Endothelial cell of hepatic sinusoid (primary cell): ENCODE results near the gene ACE2.
"Not testable (repeated sequence)": the region's sequence is repeated elsewhere in the genome, so short reads cannot be mapped to it uniquely, and the experiment has no call there.

Source experiments
- in situ Hi-C: cut with HindIII; loops from 2 replicates; pipeline ENCODE4 v1.10.0; 2017; ENCODE audit warnings: low sequenced_read_pairs

Gene ACE2

DNA sequence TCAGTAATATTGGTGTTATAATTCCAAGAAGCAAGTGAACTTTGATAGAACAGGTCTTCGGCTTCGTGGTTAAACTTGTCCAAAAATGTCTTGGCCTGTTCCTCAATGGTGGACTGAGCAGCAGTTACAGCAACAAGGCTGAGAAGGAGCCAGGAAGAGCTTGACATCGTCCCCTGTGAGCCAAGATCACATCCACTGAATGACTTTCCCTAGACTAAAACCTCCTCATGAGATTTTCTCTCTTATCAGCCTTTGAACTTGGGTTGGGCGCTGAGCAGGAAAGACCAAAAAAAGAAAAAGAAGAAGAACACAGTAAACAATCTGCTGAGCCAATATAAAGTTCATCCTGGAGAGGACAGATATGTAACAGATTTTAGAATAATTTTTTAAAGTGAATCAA is at the start of gene ACE2:
Gene ACE2 (minus strand): TSS at position 216 of the 400 bp plus-strand sequence. CDS start 49 bp downstream, at position 167.
- in situ Hi-C loops: no loop called here

DNA sequence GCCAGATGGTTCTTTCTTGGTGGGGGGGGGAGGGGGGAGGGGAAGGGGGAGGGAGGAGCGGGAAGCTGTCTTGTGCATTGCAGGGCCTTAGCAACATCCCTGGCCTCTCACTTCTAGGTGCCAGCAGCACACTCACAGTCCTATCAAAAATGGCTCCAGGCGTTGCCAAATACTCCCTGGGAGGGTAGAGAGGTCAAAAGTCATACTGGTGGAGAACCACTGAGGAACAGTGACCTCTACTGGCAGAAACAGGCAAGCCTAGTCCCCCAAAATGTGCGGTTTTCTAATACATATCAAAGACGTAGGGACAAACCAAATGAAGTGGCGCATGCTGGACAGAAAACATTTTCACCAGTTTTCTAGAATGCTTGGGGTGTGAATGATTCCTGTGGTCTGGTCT is 46.8 kb upstream of the ACE2 start:
- in situ Hi-C loops: not testable (repeated sequence)

DNA sequence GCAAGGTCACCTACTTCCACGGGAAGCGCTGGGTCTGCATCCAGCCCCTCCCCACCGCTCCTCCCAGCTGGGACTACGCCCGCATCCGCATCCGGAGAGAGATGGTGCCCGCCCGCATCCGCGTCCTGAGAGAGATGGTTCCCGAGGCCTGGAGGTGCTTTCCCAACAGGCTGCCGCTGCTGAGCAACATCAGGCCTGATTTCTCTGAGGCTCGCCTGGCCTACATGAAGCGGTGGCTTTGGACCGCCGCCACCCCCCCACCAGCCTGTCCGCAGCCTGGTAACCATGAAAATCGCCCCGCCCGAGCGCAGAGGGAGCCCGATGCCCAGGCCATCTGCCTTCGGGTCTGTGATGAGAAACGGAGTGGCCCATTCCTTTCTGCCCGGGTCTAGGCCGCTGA is 45.8 kb upstream of the ACE2 start:
- in situ Hi-C loops: no loop called here

DNA sequence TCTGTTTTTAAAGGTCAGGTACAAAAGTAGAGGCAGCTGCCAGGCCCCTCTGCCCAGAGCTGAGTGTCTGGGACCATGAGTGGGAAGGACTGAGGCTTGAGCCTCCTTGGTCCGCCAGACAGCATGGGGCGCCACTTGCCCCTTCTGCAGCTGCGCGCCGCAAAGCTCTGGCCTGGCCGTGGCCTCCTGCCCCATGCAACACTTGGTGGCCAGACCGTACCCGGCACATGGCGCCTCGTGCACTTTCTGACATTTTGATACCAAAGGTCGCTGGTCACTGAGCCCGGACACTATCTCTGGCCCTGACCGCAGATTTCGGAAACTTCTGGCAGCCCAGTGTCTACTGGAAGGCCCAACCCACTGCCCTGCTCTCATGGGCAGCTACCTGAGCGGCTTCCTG is 45.3 kb upstream of the ACE2 start:
- in situ Hi-C loops: no loop called here

DNA sequence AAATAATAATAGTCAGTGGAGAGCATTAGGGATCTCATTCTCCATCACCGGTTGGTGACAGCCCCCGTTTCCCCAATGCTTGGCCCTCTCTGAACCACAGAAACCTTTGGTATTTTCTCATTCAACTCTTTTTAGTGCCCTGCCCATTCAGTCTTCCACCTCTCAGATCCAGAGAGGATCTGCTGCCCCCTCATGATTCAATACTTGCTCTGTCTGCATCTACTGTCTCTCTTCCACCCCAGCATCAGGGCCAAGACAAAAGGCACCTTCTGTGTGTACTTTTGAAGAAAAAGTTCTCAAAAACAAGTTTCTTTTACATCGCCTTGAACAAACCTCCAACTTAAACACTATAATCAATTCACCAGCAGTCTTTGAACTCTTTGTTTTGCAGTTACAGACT is 44.5 kb upstream of the ACE2 start:
- in situ Hi-C loops: no loop called here

DNA sequence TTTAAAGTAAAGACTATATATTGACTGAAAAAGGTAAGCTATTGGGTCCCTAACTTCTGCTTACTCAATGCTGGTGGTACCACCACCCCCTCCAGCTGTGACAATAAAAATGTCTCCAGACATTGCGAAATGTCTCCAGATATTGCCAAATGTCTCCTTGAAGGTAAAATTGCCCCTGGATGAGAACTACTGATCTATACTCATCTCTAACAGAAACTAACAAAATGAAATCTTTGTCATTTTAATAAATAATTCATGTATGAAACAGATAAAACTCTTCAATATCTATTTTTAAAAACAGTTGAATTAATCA is 43.8 kb upstream of the ACE2 start:
- in situ Hi-C loops: no loop called here

DNA sequence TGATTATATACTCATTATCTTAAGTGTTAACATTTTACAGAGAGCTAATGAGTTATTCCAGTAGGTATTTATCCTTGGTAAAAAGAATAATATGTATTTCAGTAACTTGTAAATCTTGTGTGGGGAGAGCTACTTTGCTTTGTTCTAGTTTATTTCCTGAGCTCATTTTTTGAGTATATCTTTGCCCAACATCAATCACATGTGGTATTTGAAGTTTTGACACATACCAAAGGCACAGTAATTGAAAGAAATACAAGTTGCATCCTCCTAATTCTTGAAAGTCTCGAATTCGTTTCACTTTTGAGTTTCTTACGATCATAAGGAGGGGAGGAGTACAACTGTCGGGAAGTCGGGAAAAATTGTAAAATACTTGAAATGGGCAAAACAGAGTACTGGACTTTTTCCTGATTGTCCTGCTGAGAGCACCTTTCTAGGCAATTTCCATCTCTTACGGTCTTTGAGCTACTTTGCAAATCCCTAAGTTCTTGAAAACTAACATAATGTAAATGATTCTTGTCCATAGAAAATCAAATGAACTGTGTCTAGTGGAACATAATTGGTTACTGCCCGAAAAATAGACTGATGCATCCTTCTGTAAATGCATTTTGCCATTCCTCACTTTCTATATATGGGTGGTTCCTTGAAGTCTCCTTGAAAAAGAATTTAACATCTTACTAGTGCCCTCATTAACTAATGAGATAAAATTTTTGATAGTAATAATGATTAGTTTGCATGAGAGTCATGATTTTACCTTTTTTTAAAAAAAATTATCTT is 43.2 kb upstream of the ACE2 start:
- in situ Hi-C loops: no loop called here

DNA sequence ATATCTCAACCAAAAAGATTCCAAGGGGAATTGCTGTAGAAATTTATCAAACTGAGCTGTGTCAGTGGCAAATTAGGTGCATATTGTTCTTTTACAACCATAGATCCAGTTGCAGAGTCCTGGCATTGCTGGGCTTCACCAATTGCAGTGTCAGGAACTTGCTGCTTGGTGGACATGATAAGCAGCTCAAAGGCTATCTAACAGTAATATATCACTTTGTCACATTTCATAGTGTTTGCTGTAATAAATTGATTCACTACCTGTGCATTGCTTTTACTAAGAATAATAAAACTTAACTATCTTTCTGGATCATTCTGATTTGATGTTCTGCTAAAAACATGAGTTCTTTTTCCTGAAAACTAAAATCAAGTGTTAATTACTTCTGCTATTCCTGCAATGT is 30.9 kb upstream of the ACE2 start:
- in situ Hi-C loops: no loop called here

DNA sequence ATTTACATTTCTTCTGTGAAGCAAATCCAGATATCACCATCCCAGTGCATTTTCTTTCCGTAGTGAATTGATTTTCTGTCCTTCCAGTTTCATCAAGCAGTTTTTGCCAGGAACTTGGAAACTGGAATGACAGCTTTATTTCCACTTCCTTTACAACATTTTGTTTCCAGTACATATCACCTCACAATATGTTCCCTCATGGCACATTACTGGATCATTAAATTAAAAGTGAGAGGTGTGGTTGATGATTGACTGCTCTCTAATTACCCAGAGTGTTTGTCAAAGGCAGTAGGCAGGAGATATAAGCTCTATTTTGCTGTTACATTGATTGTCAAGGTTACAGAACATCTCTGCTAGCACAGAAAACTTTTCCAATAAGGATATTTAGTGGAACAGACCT is 22.3 kb upstream of the ACE2 start:
- in situ Hi-C loops: no loop called here

DNA sequence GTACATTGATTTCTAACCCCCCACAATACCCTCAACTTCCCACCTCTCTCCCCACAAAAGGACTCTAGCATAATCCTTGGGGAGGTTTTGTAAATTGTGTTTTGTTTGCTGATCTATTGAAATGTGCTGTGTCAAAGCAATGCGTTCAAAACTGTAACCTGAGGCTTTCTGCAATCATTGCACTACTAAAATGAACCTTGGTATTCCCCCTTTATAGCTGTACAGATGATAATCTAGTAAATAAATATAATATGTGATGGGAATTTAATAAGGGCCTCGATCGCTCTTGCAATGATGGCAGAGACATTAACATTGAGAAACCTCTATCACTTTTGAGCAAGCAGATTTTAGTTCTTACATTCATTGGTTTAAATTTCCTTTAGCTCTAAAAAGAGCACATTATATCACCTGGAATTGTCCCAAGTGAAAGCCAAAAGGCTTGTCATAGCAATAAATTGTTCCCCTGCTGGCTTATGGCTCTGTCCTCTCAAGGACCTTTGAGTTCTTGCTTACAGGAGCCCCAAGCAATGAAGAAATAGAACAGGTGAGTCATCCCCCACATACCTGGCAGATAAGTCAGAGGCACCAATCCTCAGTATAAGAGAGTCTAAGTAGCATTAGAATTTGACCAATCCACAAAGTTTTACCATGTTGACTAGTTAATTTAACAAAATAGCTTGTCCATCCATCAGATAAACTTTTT is 18.4 kb upstream of the ACE2 start:
- in situ Hi-C loops: no loop called here

DNA sequence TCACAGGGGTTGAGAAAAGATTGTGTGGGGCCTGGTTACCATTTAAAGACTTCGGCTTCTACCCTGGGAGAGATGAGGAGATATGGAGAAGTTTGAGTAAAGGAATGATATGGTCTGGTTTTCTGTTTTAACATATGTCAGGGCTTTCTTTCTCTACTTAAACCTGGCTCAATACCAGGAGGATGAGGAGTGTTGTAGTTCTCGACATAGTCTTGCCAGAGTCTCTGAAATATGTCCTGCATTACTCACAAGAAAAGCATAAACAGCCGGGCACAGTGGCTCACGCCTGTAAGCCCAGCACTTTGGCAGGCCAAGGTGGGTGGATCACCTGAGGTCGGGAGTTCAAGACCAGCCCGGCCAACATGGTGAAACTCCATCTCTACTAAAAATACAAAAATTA is 16.4 kb upstream of the ACE2 start:
- in situ Hi-C loops: no loop called here

DNA sequence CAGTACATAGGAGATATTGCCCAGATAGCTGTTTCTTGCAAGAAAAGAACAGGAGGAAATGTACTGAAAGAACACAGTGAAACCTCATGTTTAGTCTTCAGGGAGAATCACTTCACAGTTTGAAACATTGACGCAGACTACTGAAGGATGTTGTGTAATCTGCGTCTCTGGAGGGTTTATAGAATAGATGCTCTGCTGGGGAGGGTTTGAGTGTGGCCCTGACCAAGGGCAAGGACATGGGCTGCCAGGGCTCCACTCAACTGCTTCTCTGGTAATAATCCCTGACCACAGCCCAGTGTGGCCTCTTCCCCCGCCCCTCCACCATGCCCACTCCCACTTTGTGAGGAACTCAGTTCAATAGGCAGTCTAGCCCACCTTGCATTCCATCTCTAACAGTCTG is 15.8 kb upstream of the ACE2 start:
- in situ Hi-C loops: no loop called here

DNA sequence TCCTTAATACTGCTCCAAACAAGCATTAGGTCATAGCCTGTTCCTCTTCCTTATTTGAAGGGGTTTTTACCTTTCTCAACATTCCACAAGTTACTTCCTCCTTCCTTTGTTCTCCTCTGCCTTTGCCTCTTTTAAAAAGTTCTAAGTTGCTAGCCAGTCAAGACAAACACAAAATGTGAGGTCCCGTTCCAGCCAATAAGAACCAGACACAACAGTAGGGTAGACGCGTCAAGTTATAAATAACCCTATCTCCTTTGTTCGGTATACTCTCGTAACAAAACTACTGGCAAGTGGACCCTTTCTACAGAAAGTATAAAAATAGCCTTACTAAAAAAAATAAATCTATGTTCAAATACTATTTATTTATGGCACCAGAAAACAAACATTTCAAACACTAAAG is 6.3 kb upstream of the ACE2 start:
- in situ Hi-C loops: no loop called here

DNA sequence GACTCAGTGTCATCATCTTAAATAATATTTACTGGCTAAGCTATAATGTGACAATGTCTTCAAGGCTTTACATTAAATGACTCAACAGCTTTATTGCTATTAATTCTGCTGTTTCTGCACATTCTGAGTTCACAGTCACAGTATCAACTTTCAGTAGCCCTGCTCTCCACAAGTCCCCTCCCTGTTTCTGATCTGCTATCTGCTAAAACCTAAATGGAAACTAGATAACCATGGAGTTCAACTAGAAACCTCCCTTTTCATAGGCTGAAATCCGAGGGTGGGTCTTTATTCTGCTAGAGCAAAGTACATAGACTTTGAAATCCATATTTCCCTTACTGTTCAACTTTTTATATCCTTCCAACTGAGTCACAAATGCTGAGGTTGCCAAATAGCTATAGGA is 5.4 kb upstream of the ACE2 start:
- in situ Hi-C loops: no loop called here

DNA sequence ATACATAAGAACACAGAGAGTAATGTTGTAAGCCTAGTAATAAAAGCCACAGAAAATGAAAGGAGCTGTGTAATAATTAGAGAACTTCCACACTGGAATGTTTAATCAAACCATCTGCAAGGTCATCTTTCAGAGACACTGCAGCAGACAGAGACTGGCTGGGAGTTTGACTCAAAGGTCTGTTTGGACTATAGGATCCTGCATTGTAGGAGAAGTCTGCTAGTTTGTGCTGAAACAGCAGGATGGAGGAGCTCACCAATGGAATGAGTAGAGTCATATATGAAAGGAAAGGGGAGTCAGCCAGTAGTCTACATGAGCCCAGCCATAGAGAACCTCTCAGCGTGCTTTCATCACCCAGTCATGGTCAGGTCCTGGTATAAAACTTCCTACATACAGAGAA is 4.5 kb upstream of the ACE2 start:
- in situ Hi-C loops: no loop called here

DNA sequence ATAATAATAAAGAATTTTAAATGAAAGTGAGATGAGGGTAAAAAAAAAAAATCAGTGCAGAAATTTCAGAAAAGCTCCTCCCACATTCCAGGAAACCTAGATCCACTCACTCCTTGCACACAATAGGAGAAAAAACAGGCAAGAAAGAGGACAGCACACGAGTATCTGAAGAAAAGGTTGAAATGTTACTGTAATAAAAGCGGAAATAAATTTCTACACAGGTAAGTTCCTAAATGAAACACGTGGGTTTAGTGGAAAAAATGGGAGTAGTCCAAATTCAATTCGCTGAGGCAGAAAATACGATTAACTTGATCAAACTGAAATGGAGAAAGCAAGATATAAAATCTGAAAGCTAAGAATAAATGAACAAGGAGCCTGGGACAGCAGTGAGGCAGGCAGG is 2.0 kb upstream of the ACE2 start:
- in situ Hi-C loops: no loop called here

DNA sequence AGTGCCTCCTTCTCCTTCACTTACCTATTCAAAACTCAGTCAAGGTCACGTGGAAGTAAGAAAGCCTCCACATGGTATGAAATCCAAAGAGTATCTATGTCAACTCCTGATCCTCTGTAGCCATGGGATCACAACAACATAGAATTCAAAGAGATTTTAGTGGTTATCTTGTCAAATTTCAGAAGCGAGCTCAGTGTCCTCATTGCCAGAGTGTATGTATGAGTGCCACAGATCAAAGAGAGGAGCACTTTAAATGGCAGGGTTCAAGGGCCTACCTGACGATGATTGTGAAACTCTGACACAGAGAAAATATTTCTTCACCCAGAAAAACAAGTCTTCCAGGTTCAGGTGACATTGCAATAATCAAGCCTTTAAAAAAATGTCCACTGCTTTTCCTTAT is 1.2 kb upstream of the ACE2 start:
- in situ Hi-C loops: no loop called here

DNA sequence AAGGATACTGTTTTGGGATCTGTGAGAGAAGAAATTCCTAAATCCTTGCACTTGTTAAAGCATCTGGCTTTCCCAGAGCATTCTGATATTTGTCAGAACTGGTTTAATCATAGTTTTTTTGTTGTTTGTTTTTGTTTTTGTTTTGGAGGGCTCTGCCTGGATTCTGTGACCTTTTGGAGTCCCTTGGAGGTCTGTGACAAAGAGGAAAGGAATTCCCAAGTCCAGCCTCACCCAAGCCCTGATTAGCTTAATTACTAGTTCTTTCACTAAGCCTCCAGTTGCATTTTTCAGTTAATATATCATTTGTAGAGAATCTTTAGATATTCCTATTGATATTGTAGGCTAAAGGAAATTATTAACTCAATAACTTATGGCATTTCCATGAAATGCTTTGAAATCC is 711 bp downstream of the ACE2 start:
- in situ Hi-C loops: no loop called here

DNA sequence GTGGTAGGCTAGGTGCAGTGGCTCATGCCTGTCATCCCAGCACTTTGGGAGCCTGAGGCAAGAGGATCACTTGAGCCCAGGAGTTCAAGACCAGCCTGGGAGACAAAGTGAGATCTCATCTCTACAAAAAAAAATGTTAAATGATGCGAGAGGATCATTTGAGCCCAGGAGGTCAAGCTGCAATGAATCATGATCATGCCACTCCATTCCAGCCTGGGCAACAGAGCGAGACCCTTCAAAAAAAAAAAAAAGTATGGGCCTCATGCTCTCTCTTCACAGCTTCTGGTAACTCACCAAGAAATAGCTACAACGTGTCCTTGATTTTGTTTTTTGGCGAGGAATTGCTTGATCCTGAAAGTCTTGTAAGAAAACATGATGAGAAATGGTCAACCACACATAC is 1.3 kb downstream of the ACE2 start:
- in situ Hi-C loops: no loop called here

DNA sequence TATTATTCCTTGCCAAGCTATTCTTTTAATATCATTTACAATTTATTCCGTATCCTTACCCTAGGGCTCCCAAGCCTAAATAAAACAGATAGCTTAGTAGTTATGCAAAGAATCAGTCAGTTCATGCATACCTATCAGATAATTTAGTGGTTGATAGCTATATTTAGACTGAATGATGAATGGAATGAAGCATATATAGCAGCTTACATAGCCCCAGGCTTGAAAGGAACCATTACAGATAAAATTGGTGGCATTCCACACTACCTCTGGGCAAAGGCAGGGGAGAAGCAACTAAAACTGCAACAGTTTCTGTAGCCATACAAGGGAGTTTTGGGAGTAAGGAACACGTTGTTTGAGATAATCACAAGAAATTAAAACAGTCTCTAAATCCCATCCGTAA is 2.7 kb downstream of the ACE2 start:
- in situ Hi-C loops: no loop called here

DNA sequence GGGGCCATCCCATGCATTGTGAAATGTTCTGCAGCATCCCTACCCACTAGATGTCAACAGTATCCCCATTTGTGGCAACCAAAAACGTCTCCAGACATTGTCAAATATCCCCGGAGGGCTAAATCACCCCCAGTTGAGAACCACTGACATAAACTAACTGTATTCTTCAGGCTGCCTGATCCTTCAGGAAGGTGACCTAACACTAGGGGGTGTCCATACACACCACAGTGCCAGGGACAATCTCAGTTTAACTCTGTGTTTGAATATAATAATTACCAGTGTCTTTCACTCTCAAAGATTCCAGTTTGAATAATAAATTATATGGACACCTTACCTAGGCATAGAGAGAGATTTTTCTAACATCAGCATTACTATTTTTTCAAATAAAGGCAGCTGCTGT is 6.4 kb downstream of the ACE2 start:
- in situ Hi-C loops: no loop called here

DNA sequence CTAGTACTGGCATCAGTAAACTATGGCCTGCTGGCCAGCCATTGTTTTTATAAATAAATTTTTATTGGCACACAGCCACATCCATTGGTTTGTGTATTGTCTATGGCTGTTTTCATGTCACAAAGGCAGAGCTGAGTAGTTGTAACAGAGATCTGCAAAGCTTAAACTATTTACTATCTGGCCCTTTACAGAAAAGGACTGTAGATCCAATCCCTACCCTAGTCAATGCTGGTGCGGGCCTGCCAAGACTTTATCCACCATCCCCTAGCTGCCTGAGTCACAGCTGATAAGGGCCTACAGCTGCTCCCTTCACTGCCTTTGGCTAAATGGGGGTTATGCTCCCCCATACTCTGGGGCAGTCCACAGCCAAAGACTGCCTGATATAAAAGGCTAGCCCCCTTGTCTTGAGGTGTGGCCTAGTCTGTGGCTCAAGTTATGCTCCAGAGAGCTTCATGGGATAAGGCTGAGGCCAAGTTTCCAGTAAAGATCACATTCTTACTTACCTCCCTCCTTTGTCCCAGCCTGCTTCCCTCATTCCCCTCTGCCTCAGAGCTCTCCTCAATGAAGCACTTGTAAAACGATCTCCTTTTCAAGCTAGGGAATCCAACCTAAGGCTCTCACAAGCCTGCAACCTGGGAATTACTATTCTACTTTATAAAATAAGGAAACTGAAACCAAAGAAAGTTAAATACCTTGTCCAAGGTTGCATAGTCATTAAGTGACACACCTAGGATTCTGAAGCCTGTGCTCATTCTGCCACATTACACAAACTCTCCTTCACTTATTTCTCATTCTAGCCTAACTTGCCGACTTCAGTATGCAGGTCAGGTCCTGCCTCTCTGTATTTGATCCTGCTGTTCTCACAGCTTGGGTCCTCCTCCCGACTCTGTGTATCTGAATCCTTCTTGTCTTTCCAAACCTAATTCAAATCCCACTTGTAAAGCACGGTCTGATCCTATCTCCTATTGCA is 20.7 kb downstream of the ACE2 start:
- in situ Hi-C loops: no loop called here
